GM10266 (cell line): ENCODE data around the gene DESI2.
"Not testable (repeated sequence)": the region's sequence is repeated elsewhere in the genome, so short reads cannot be mapped to it uniquely, and the experiment has no call there.

Source experiments
- DNase-seq: peaks from one replicate; pipeline ENCODE4 v3.0.0; 2012; ENCODE audit errors: extremely low spot score
- CTCF ChIP-seq: IDR thresholded peaks from 2 replicates; pipeline ENCODE4 v1.5.1; 2012; ENCODE audit warnings: mild to moderate bottlenecking, low read depth; ENCODE audit not compliant: control insufficient read depth, insufficient read depth; ENCODE audit errors: missing control alignments

DESI2 gene

GRCh38 chr1:244735876-244736561, 83.1 kb downstream of the DESI2 start:
- TF ChIP-seq CTCF = no peak
- DNase-seq = no peak

GRCh38 chr1:244739140-244739539, 86.2 kb downstream of the DESI2 start:
- DNase-seq = not testable (repeated sequence)

- not testable (repeated sequence) for DNase-seq
Measured at GRCh38 chr1:244740027-244740617, 87.2 kb downstream of the DESI2 start.

- TF ChIP-seq CTCF = no peak
- DNase-seq = no peak
Measured at GRCh38 chr1:244741692-244742091, 88.8 kb downstream of the DESI2 start.

GRCh38 chr1:244749230-244750016, 96.5 kb downstream of the DESI2 start:
- DNase-seq = no peak
- no peak for TF ChIP-seq CTCF

DNA sequence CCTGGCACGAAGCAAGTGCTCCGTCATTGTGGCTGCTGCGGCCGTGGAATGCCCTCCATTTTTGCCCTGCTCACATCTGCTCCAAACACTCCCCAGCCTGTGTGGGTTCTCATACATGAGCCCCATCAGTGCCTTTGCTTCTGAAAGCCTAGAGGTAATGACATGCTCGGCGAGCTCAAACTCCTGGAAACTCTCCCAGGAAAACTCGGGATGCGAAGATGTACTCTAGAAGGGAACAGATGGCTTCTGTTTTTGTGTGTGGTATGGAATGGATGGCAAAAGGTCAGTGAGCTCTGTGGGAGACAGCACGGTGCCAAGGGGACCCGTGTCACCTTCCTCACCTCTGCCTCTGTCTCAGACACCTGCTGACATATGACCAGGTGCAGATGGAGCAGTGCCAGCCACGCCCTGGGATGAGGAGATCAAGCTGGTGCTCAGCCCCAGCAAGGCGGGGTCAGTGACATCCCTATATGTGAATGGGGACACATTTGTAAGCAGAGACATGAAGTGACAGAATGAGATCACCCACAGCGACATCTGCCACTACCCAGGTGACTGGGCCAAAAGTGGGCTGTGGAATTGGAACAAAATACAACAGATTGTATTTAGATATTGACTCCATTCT, 98.5 kb downstream of the DESI2 start:
- no peak for DNase-seq
- no peak for TF ChIP-seq CTCF

- no peak for DNase-seq
- TF ChIP-seq CTCF = no peak
Measured at GRCh38 chr1:244755673-244756072, 102.7 kb downstream of the DESI2 start.
